MCF 10A (cell line): ENCODE data around the gene TBC1D17. TPM values are rescaled to one million over a fixed set of nuclear protein-coding genes. Genes with fewer than 3 reads are reported as not detected.

Experiments
- BruUV-seq: library from RNA; stranded (reverse); fragments of 400-500 nt; replicated peaks from 2 replicates; lab custom pipeline; 2021; lab: Mats Ljungman, UMichigan
- CTCF ChIA-PET: fragments of 300-600 bp; sonication (Branson Sonifier 250); formaldehyde crosslinking; extraction: SDS; loops from one replicate; lab custom pipeline; 2021; ENCODE audit warnings: antibody characterized with exemption, inconsistent platforms; lab: Yijun Ruan, JAX
- POLR2A ChIA-PET: fragments of 300-600, 350-650 bp; sonication (Branson Sonifier 250); formaldehyde crosslinking; extraction: SDS; loops from one replicate; lab custom pipeline; 2020; ENCODE audit warnings: antibody characterized with exemption, inconsistent platforms; lab: Yijun Ruan, JAX
- DNase-seq: peaks from one replicate; pipeline ENCODE4 v3.0.0-alpha.2; 2018; ENCODE audit not compliant: unreplicated experiment
- H3K27ac Mint-ChIP-seq: one replicate; pipeline ENCODE4 v1.8.0; 2022; ENCODE audit warnings: mild to moderate bottlenecking, low read depth, mixed read lengths; ENCODE audit not compliant: unreplicated experiment
- H3K27me3 Mint-ChIP-seq: one replicate; pipeline ENCODE4 v1.8.0; 2022; ENCODE audit warnings: mixed read lengths; ENCODE audit not compliant: insufficient read depth, unreplicated experiment
- H3K36me3 Mint-ChIP-seq: one replicate; pipeline ENCODE4 v1.8.0; 2022; ENCODE audit warnings: mild to moderate bottlenecking, moderate library complexity, mixed read lengths; ENCODE audit not compliant: insufficient read depth, unreplicated experiment
- H3K4me1 Mint-ChIP-seq: one replicate; pipeline ENCODE4 v1.8.0; 2022; ENCODE audit warnings: mixed read lengths; ENCODE audit not compliant: insufficient read depth, unreplicated experiment
- H3K4me3 Mint-ChIP-seq: one replicate; pipeline ENCODE4 v1.8.0; 2022; ENCODE audit warnings: mild to moderate bottlenecking, moderate library complexity, mixed read lengths; ENCODE audit not compliant: unreplicated experiment
- H3K9me3 Mint-ChIP-seq: one replicate; pipeline ENCODE4 v1.8.0; 2022; ENCODE audit warnings: mixed read lengths; ENCODE audit not compliant: unreplicated experiment
- intact Hi-C: fragments of 100-400 bp; cut with micrococcal nuclease; formaldehyde crosslinking; loops from 2 replicates; pipeline ENCODE4 v1.14.1; 2022
- total RNA-seq: library from RNA; stranded (reverse); gene quantifications from 2 replicates; pipeline ENCODE4 v1.2.3, GENCODE V29; 2022
- TF ChIP-seq, protein P1 (sequence below): fragments of 200-600 bp; IDR thresholded peaks from one replicate; pipeline ENCODE4 v1.8.0; 2022; ENCODE audit warnings: antibody characterized with exemption, mild to moderate bottlenecking; ENCODE audit not compliant: unreplicated experiment

Gene TBC1D17
- total RNA-seq, 1 experiment from 2014 or later: 25.5 TPM

DNA sequence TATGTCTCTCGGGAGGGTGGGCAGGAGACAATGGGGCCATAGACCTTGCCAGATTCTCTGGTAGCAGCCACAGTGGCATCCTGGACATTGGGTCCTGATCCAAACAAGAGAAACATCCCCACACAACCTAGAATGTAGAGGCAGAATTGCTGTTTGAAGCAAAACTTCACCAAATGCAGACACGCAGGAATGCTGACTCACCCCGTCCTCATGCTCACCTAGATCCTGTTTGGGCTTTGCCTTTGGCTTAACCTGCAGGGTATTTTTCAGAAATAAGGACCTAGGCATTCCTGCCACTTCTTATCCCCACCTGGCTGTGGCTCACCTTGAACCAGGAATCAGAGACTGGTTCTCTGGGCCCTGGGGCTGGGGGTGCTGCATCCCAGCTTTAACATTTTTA, 7.3 kb downstream of the TBC1D17 start:
- TF ChIP-seq, protein P1, sequence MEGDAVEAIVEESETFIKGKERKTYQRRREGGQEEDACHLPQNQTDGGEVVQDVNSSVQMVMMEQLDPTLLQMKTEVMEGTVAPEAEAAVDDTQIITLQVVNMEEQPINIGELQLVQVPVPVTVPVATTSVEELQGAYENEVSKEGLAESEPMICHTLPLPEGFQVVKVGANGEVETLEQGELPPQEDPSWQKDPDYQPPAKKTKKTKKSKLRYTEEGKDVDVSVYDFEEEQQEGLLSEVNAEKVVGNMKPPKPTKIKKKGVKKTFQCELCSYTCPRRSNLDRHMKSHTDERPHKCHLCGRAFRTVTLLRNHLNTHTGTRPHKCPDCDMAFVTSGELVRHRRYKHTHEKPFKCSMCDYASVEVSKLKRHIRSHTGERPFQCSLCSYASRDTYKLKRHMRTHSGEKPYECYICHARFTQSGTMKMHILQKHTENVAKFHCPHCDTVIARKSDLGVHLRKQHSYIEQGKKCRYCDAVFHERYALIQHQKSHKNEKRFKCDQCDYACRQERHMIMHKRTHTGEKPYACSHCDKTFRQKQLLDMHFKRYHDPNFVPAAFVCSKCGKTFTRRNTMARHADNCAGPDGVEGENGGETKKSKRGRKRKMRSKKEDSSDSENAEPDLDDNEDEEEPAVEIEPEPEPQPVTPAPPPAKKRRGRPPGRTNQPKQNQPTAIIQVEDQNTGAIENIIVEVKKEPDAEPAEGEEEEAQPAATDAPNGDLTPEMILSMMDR: no peak
- Mint-ChIP-seq H3K9me3 (no peaks in the 10 kb centered on the region), H3K4me1 (no peaks in the 10 kb centered on the region), H3K36me3 (peaks cover 63% of the 10 kb centered on the region), H3K27ac (no peak overlapping the region), H3K4me3 (no peak overlapping the region), H3K27me3 (no peaks in the 10 kb centered on the region)
- ChIA-PET CTCF (interaction anchor here (0.6 kb wide), 2 partner anchors 426 to 796 kb away, joined by 3 to 4 read pairs; no protein-coding TSS in a partner anchor), POLR2A (interaction anchor here (0.6 kb wide), 1 partner anchor 392 kb away, joined by 4 read pairs; no protein-coding TSS in a partner anchor)
- no TSS peak for BruUV-seq
- intact Hi-C loops: no loop called here
- no peak for DNase-seq

DNA sequence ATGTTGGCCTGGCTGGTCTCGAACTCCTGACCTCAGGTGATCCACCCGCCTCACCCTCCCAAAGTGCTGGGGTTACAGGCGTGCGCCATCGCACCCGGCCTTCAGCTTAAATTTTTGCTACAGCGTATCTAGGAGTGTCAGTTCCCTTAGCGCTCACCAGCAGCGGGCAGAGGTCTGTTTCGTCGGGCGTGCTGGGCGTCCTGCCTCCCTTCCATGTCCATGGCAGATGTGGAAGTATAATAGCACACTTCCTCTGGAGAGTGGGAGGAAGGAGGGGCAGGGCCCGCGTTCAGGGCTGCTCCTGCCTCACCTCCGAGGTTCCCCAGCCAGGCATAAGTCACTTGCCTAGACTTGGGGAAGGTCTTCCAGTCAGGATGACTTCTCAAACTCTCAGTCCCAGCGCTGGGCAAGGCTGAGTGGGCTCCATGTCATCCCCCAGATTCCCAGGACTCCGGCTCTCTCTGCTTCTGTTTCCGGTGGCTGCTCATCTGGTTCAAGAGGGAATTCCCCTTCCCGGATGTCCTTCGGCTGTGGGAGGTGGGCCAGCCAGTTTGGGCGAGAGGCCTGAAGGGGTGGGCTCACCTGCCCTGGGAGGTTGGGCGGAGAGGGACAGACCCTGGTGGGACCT, 9.6 kb downstream of the TBC1D17 start:
- POLR2A ChIA-PET: interaction anchor here (0.5 kb wide), 1 partner anchor 20 kb away, joined by 3 read pairs; no protein-coding TSS in a partner anchor
- H3K36me3 Mint-ChIP-seq: peaks cover 42% of the 10 kb centered on the region
- no peaks in the 10 kb centered on the region for H3K27me3 Mint-ChIP-seq

DNA sequence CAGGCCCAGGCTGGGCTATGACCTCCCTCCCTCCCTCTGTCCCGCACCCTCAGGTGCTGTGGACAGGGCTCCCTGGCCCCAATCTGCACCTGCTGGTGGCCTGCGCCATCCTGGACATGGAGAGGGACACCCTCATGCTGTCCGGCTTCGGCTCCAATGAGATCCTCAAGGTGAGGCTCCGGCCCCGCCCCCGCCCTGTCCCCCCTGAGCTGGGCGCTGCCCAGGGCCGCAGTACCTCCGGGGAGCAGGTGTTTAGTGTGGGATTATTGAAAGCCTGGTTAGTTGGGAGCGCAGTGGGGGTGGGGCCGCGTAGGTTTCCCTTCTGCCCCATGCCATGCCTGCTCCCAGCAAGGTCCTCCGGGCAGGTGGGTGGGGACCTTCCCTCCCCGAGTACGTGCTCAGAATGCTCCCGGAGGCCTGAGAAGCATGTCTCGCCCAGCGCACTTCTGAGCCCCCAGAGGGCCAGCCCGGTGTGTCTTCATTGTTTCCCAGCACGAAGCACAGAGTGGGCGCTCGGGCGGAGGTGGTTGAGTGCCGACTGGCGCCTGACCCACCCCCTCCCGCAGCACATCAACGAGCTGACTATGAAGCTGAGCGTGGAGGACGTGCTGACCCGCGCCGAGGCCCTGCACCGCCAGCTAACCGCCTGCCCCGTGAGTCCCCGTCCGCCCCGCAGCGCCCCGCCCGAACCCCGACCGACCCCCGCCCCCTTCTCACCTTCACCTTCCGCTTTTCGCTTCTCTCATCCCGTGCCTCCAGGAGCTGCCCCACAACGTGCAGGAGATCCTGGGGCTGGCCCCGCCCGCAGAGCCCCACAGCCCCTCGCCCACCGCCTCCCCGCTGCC, 10.4 kb downstream of the TBC1D17 start:
- H3K36me3 Mint-ChIP-seq: peaks cover 35% of the 10 kb centered on the region
- ChIA-PET POLR2A (no interaction called here), CTCF (interaction anchor here (1.2 kb wide), 1 partner anchor 43 kb away, joined by 3 read pairs; no protein-coding TSS in a partner anchor)
- no peak overlapping the region for H3K27ac Mint-ChIP-seq
- intact Hi-C loops: no loop called here
- TF ChIP-seq, protein P1: no peak
- BruUV-seq: no TSS peak
- H3K9me3 Mint-ChIP-seq: no peaks in the 10 kb centered on the region
- no peak for DNase-seq
- no peaks in the 10 kb centered on the region for H3K27me3 Mint-ChIP-seq
- H3K4me3 Mint-ChIP-seq: no peak overlapping the region
- H3K4me1 Mint-ChIP-seq: no peaks in the 10 kb centered on the region

More for the DNA sequence above, 9.6 kb downstream of the TBC1D17 start:
- no peak overlapping the region for H3K4me3 Mint-ChIP-seq
- no peak for DNase-seq
- no peaks in the 10 kb centered on the region for H3K9me3 Mint-ChIP-seq
- H3K27ac Mint-ChIP-seq: no peak overlapping the region
- TF ChIP-seq, protein P1: no peak
- CTCF ChIA-PET: interaction anchor here (1.2 kb wide), 1 partner anchor 43 kb away, joined by 3 read pairs; no protein-coding TSS in a partner anchor
- BruUV-seq: no TSS peak
- H3K4me1 Mint-ChIP-seq: no peaks in the 10 kb centered on the region
- intact Hi-C loops: no loop called here

DNA sequence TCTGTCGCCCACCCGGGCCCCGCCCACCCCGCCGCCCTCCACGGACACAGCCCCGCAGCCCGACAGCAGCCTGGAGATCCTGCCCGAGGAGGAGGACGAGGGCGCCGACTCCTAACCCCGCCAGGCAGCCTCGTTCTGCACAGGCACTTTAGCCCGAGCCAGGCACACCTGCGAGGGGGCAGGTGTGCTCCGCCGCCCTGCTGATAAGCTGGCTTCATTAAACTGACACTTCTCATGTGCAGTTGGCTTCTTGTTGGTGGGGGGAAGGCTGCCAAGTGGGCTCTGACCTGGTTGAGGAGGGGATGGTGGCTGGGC, 11.0 kb downstream of the TBC1D17 start:
- intact Hi-C loops: no loop called here
- POLR2A ChIA-PET: no interaction called here

More for the DNA sequence above, 11.0 kb downstream of the TBC1D17 start:
- no peaks in the 10 kb centered on the region for H3K4me1 Mint-ChIP-seq
- H3K36me3 Mint-ChIP-seq: peaks cover 29% of the 10 kb centered on the region
- H3K27me3 Mint-ChIP-seq: no peaks in the 10 kb centered on the region
- BruUV-seq: no TSS peak
- H3K4me3 Mint-ChIP-seq: no peak overlapping the region
- DNase-seq: no peak
- TF ChIP-seq, protein P1: no peak
- CTCF ChIA-PET: interaction anchor here (1.2 kb wide), 1 partner anchor 44 kb away, joined by 3 read pairs; no protein-coding TSS in a partner anchor
- H3K27ac Mint-ChIP-seq: no peak overlapping the region
- no peaks in the 10 kb centered on the region for H3K9me3 Mint-ChIP-seq
